Activated CD4-positive, alpha-beta T cell treated with anti-CD3 and anti-CD28 coated beads for 4 hours (primary cell): ENCODE results near the gene SRGAP1.
"Not testable (repeated sequence)": the region's sequence is repeated elsewhere in the genome, so short reads cannot be mapped to it uniquely, and the experiment has no call there.

Experiments
- DNase-seq, 2 donors: peaks; one replicate each; pipeline ENCODE4 v3.0.0-alpha.2; 2020

The SRGAP1 gene

DNA sequence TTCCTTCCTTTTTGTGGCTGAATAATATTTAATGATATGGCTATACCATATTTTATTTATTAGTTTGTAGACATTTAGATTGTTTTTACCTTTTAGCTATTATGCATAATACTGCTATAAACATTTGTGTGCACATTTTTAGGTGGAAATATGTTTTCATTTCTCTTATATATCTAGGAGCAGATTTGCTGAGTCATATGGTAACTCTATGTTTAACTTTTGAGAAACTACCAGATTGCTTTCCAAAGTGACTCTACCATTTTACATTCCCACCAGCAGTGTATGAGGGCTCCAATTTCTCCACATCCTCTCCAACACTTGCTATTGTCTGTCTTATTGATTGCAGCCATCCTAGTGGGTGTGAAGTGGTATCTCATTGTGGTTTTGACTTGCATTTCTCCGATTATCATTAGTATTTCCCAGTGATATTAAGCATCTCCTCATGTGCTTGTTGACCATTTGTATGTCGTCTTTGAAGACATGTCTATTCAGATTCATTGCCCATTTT is 217.4 kb downstream of the SRGAP1 start:
- no peak for DNase-seq

- no peak for DNase-seq
These were observed 218.6 kb downstream of the SRGAP1 start for GRCh38 chr12:64063121-64063520.

GRCh38 chr12:64064240-64064639 is 219.7 kb downstream of the SRGAP1 start:
- DNase-seq: no peak

- DNase-seq: no peak
These were observed 220.2 kb downstream of the SRGAP1 start for GRCh38 chr12:64064706-64065105.

GRCh38 chr12:64065881-64066451 is 221.5 kb downstream of the SRGAP1 start:
- no peak for DNase-seq

GRCh38 chr12:64066776-64067175 is 222.3 kb downstream of the SRGAP1 start:
- no peak for DNase-seq

DNA sequence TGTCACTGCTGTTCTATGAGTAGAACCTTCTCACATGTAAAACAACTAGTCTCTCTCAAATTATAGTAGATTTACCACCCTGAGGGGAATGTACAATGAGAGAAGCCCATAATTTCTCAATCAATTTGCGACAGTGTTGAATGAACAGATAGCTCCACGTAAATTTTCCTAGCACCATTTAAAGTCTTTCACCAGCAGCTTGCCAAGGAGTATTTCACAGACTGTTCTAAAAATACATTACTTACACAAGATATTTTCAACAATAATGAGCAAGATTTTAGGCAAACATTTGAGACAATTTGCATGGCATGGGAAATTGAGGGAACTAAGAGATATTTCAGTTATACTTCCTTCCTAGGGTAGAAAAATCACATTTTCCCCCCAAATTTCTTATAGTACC is 226.0 kb downstream of the SRGAP1 start:
- DNase-seq: no peak

DNA sequence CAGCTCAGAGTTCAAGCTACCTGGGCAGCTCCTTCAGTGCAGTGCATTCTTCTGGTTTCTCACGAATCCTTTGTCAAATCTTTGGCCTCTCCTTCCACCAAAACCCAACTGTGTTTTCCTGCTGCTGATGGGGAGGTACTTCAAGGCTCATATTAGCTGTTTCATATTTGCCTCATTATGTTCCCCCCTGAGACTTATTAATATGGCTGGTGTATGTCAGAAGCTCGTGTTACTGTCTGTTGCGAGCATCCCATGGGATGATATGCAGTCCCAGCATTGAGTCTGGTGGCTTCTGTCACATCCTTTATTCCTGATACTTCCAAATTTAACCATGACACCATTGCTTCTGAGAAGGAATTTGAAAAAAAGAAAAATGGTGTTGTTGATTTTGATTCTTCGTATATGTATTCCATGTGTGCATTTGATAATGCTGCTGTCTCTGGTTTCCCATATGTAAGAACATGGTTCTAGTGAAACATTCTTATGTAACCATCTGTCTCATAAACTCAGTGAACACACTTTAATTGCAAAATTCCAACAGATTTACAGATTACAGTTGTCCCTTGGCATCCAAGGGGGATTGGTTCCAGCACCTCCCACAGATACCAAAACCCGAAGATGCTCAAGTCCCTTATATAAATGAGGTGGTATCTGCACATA is 228.5 kb downstream of the SRGAP1 start:
- DNase-seq: no peak

DNA sequence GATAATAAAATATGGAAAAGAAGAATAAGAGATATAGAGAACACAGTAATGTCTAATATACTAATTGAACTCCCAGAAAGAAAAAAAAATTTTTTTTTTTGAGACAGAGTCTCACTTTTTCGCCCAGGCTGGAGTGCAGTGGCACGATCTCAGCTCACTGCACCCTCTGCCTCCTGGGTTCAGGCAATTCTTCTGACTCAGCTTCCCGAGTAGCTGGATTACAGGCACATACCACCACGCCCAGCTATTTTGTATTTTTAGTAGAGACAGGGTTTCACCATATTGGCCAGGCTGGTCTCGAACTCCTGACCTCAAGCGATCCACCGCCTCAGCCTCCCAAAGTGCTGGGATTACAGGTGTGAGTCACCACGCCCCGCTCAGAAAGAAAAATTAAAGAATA is 232.1 kb downstream of the SRGAP1 start:
- DNase-seq: not testable (repeated sequence)

GRCh38 chr12:64077922-64078321 is 233.4 kb downstream of the SRGAP1 start:
- no peak for DNase-seq

DNA sequence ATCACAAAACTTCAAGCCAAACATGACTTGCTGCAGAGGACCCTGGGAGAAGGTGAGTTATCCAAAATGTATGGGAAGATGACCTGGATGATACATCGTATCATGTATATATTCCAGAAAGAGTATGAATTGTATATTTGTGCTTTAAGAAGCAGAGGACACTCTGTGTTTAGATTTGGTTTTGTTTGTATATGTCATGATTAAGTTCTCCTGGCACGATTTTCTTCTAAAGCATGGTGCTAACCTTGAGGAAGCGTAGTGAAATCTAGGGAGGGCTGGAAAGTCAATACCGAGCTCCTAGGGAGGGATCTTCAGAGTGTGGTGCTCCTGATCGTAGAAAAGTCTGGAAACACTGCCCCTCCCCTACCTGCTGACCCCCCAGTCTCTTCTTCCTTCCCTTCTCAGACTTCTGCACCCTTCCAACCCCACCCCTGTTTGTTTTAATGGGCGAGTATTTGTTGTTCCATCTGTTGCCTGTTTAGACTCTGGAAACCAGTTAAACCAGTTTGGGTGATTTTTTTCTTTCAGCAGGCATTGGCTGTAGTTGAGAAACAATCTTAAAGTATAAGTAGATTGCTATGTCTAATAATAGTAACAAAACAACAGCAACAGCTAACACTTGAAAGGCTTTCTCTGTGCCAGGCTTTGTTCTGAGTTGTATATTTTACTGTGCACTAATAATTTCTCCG is 236.0 kb downstream of the SRGAP1 start:
- DNase-seq: no peak

- no peak for DNase-seq
These were observed 236.5 kb downstream of the SRGAP1 start for GRCh38 chr12:64081008-64081404.

- DNase-seq: no peak
These were observed 237.6 kb downstream of the SRGAP1 start for GRCh38 chr12:64082116-64082515.

GRCh38 chr12:64082866-64083268 is 238.4 kb downstream of the SRGAP1 start:
- no peak for DNase-seq

GRCh38 chr12:64083285-64084210 is 239.0 kb downstream of the SRGAP1 start:
- DNase-seq: no peak

- no peak for DNase-seq
These were observed 240.7 kb downstream of the SRGAP1 start for GRCh38 chr12:64085154-64085553.

DNA sequence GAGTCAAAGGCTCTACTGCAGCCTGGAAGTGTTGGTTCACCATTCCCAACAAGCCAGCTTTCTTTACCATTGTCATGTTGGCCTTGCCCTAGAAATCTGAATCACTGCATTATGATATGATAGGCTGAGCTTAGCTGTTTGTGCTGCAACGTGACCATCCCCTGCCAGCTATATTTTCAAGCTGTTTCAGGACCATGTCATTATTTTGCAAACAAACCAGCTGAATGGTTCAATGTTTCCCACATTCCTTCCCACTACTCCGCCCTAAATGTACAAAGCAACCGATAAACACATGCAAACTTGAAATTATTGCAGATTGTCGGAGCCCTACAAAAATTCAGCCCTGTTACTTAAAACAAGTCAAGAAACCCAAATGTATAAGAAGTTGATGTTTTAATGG is 241.5 kb downstream of the SRGAP1 start:
- no peak for DNase-seq

- DNase-seq: no peak
These were observed 242.4 kb downstream of the SRGAP1 start for GRCh38 chr12:64086946-64087345.

- DNase-seq: no peak
These were observed 243.3 kb downstream of the SRGAP1 start for GRCh38 chr12:64087761-64088160.

DNA sequence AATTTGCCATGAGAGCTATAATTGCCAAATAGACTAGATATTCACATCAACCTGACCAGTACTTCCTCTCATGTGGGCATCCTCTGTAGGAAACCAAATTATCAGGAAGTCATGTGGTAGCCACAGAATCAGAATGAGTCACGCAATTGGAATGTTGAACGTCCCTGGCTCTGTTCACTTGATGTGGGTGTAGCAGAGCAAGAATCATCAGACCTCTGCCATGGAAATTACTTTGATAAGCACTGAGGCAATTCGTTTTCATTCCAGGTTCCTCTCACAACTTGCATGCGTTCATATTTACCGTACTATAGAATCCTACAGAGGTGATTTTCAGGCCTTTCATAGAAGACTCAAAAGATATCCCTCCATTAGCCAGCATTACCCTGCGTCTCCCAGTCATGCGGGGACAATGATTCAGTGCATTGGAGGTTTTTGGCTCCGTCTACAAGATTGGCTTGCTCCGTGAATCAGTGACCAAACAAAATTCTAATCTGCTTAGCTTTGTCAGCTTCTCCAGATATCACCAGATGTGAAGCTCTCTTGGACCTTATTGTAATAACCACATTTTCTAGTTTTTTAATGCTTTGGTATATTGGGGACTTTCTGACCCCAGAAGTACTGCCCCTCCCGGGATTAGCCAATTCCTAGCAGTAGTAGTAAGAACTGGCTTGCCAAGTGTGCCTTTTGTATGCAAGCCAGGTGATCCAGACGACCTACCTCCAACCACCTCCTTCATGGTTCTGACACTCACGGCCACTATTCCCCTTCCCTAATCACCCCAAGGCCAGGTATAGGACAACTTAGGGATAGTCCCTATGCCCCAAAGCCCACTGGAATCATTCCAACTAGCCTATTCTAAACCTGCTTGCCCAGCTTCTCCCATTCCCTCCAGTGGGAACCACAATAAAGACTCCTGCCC is 244.2 kb downstream of the SRGAP1 start:
- no peak for DNase-seq

DNA sequence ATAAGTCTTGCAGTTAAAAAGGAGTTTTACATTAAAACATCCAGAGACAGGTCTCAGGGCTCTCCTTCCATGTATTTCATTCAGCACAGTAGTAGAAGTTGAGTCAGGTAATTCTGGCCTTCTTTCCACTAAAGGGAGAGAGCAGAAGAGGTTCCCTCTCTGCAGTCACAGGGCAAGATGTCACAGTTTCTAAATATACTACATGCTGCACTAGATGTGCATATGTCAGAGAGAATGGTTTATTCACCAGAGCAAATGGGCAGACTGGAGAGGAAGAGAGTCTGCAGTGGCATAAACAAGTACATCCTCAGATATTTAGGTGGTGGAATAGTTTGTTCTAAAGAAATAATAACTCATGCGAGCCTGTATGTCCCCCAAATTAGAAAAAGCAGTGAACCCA is 245.5 kb downstream of the SRGAP1 start:
- no peak for DNase-seq

- no peak for DNase-seq
These were observed 246.7 kb downstream of the SRGAP1 start for GRCh38 chr12:64091186-64091585.
